Esophagus squamous epithelium (tissue), 4 donors: ENCODE measurements around the gene SSRP1.

Experiments used
- POLR2A ChIP-seq, 4 donors: fragments of 450-650 bp; IDR thresholded peaks; one replicate each; pipeline ENCODE4 v1.6.1; 2017; ENCODE audit warnings: antibody characterized with exemption in 4 of 4, mild to moderate bottlenecking in 4 of 4, moderate library complexity in 3 of 4
- TF ChIP-seq, protein P1 (sequence below), 6 experiments: fragments of 450-650 bp in 4 of 6; fragments of 200-600 bp in 2 of 6; sonication (generic) in 2 of 6; IDR thresholded peaks; one replicate each; pipeline ENCODE4 v1.5.1; 2016 to 2019; ENCODE audit warnings: antibody characterized with exemption in 6 of 6, mild to moderate bottlenecking in 4 of 6, moderate library complexity in 4 of 6

DNA sequence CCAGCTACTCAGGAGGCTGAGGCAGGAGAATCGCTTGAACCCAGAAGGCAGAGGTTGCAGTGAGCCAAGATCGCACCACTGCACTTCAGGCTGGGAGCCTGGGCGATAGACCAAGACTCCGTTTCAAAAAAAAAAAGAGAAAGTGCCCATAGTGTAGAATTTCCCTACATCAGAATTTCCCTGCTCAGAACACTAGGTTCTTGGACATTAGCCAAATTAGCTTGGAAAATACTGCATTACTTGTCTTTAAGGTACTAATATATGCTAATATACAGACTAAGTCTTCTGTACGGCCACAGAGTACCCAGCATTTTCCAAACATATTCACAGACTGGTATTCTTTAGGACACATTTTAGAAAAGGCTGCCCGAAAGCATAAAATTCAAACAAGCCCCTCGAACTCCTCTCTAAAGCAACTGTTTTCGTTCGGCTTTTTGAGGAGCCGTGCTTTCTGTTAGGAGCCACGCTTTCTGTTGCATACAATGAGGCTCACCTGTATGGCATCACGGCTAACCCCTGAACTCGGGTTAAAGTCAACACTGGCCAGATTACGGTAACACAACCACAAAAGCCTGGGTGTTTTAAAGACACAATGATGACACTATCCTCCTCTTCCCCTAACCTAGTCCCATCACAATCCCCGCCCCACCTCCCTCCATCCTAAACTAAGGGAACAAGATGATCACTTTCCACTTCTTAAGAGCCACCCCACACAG lies 29.4 kb downstream of the SSRP1 start:
- TF ChIP-seq, protein P1, sequence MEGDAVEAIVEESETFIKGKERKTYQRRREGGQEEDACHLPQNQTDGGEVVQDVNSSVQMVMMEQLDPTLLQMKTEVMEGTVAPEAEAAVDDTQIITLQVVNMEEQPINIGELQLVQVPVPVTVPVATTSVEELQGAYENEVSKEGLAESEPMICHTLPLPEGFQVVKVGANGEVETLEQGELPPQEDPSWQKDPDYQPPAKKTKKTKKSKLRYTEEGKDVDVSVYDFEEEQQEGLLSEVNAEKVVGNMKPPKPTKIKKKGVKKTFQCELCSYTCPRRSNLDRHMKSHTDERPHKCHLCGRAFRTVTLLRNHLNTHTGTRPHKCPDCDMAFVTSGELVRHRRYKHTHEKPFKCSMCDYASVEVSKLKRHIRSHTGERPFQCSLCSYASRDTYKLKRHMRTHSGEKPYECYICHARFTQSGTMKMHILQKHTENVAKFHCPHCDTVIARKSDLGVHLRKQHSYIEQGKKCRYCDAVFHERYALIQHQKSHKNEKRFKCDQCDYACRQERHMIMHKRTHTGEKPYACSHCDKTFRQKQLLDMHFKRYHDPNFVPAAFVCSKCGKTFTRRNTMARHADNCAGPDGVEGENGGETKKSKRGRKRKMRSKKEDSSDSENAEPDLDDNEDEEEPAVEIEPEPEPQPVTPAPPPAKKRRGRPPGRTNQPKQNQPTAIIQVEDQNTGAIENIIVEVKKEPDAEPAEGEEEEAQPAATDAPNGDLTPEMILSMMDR (IDR thresholded peaks at IDR 0.05) = no peak
- no peak for TF ChIP-seq POLR2A (IDR thresholded peaks at IDR 0.05)
